HL-60 (cell line): ENCODE data around the gene UBP1.
"Not testable (repeated sequence)": the region's sequence is repeated elsewhere in the genome, so short reads cannot be mapped to it uniquely, and the experiment has no call there.

Source experiments
- DNase-seq, 2 experiments: peaks; one replicate each; pipeline ENCODE4 v3.0.0-alpha.2; 2010 to 2020; ENCODE audit warnings: low read depth in 1 of 2, low spot score in 1 of 2
- H3K27ac ChIP-seq: fragments of 250-450 bp; sonication (Bioruptor Pico); replicated peaks from 2 replicates; pipeline ENCODE4 v1.5.1; 2020; ENCODE audit warnings: mild to moderate bottlenecking, moderate library complexity
- H3K27me3 ChIP-seq: fragments of 250-450 bp; sonication (Bioruptor Pico); 2 replicates; pipeline ENCODE4 v1.5.1; 2021; ENCODE audit warnings: mild to moderate bottlenecking, moderate library complexity; ENCODE audit not compliant: insufficient read depth, poor library complexity, severe bottlenecking
- H3K4me3 ChIP-seq: replicated peaks from 2 replicates; pipeline ENCODE4 v1.5.1; 2011; ENCODE audit warnings: mild to moderate bottlenecking, control low read depth, low read length; ENCODE audit not compliant: insufficient read depth
- CTCF ChIP-seq: IDR thresholded peaks from one replicate; pipeline ENCODE4 v1.5.1; 2011; ENCODE audit warnings: low read length, control low read depth, inconsistent platforms; ENCODE audit not compliant: insufficient read depth
- GABPA ChIP-seq: IDR thresholded peaks from 2 replicates; pipeline ENCODE4 v1.6.1; 2012; ENCODE audit warnings: low read depth
- POLR2AphosphoS5 ChIP-seq: IDR thresholded peaks from 2 replicates; pipeline ENCODE4 v1.6.1; 2012; ENCODE audit warnings: low read depth
- REST ChIP-seq: IDR thresholded peaks from 2 replicates; pipeline ENCODE4 v1.6.1; 2012; ENCODE audit warnings: low read depth; ENCODE audit not compliant: insufficient replicate concordance
- SPI1 ChIP-seq: IDR thresholded peaks from 2 replicates; pipeline ENCODE4 v1.6.1; 2012; ENCODE audit warnings: low read depth, mild to moderate bottlenecking, borderline replicate concordance

Gene UBP1

DNA sequence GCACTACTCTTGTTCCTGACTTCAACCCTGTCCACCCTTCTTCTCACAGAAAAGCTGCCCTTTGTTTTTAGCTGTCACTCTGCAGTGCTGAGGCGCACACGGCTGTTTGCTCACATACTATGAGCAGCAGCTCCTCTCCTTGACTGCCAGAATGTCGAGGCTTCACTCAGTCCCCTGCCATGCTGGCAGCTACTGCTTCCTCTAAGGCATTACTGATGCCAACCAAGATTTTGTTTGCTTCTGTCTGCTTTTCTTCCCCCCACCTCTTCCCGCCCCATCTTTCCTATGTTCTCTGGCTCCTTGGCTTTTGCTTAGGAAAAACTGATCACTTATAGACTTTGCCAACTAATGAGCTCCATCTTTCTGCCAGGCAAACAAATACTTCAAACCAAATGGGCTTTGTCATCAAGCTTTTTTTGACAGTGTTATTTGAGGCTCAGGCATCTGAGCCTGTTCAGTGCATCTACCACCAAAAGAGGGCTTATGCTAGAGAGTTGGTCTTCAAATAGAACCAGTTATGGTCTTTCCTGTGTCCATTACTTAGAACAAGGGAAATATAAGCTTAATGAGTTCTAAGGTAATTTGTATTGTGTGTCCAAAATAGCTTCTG is 81.9 kb downstream of the UBP1 start:
- DNase-seq: no peak
- TF ChIP-seq SPI1 (no peak), REST (no peak), GABPA (no peak), POLR2AphosphoS5 (no peak), CTCF (no peak)
- H3K4me3 ChIP-seq: no peak overlapping the region
- H3K27ac ChIP-seq: no peak overlapping the region
- no peaks in the 10 kb centered on the region for H3K27me3 ChIP-seq

DNA sequence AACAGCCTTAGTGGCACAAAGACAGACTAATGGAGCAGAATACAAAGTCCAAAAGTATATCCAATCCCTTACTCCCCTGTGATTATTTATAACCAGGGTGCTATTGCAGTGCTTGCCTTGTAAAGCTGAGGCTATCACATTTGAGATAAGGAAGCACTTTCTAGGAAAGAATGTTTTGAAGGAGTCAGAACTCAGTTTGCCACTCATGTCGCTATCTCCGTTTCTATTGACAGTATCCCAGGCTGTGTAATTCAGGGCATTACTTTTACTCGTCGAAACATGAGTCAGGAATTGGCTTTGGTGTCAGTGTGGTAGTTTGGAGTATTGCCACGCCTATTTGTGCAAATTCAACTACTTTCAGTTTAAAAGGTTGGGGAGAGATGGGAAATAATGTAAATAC is 84.6 kb downstream of the UBP1 start:
- no peak for DNase-seq
- Histone ChIP-seq H3K27ac (no peak overlapping the region), H3K4me3 (no peak overlapping the region), H3K27me3 (no peaks in the 10 kb centered on the region)
- TF ChIP-seq POLR2AphosphoS5 (no peak), SPI1 (no peak), REST (no peak), GABPA (no peak), CTCF (no peak)

- TF ChIP-seq GABPA: no peak
- no peak for TF ChIP-seq CTCF
- TF ChIP-seq SPI1: no peak
- no peak for TF ChIP-seq POLR2AphosphoS5
- no peak for TF ChIP-seq REST
- Histone ChIP-seq H3K4me3 (no peak overlapping the region), H3K27me3 (no peaks in the 10 kb centered on the region), H3K27ac (no peak overlapping the region)
- DNase-seq: no peak
Observed at GRCh38 chr3:33339758-33340157, 100.4 kb downstream of the UBP1 start.

- H3K27ac ChIP-seq, DNase-seq, H3K4me3 ChIP-seq, H3K27me3 ChIP-seq: not testable (repeated sequence)
Observed at GRCh38 chr3:33338936-33339465, 101.2 kb downstream of the UBP1 start.
